Astrocyte of the hippocampus (primary cell): ENCODE data around the gene SPACA5B.
"Not testable (repeated sequence)": the region's sequence is repeated elsewhere in the genome, so short reads cannot be mapped to it uniquely, and the experiment has no call there.

ENCODE experiments used
- DNase-seq: peaks from one replicate; pipeline ENCODE4 v3.0.0; 2011; ENCODE audit warnings: low read depth, low spot score

The SPACA5B gene

DNA sequence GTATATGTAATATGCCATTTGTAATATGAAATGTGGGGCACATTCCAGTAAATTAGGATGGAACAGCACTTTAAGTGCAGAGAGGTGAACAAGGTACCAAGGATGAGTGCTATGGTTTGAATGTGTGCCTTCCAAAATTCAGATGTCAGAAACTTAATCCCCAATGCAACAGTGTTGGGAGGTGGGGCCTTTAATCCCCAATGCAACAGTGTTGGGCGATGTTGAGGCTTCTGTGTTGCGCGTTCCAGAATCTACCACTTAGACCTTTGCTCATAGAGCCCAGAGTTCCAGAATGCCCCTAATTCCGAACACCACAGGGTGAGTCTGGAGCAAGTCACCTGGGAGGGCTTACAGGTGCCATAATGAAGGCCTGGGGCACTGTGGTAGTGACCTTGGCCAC lies at the start of gene SPACA5B:
Gene SPACA5B (plus strand): TSS at position 301 of the 400 bp plus-strand sequence. CDS start 62 bp downstream, at position 363.
- DNase-seq, result not testable (repeated sequence)

- DNase-seq, result peak; percentile 61
Observed at GRCh38 chrX:48083212-48083611, 47.2 kb upstream of the SPACA5B start.

DNA sequence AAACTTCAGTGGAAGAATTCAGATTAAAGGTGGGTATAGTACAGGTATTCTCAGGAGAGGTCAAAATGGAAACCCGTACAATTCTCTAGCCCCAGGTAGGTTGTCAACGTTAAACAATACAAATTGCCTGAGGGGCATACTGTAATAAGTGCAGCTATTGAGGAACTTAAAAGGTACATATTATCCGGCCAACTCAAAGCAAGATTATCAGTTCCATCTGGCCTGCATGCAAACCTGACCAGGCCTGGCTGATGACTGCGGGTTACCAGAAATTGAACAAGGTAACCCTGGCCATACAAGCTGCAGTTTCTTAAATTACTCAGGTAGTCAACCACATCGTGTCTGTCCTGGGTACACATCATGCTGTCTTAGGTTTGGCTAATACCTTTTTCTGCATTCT lies 46.7 kb upstream of the SPACA5B start:
- DNase-seq, result no peak

DNA sequence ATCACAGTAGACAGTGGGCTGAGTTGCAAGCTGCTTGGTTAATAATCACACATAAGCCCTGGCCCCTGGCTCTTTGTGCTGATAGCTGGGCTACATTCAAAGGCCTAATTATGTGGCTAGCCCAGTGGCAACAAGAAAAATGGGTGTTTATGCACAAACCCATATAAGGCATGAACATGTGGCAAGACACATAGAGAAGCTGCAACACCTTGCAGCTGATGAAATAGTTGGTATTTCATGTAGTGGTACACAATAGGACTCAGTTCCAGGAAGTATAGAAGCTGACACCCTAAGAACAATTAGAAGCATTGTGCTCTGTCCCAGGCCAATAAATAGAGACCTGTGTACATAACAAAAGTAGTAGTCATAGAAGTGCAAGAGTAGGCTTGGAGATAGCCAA lies 44.3 kb upstream of the SPACA5B start:
- DNase-seq, result no peak

- no peak for DNase-seq
Observed at GRCh38 chrX:48090123-48090522, 40.3 kb upstream of the SPACA5B start.

DNA sequence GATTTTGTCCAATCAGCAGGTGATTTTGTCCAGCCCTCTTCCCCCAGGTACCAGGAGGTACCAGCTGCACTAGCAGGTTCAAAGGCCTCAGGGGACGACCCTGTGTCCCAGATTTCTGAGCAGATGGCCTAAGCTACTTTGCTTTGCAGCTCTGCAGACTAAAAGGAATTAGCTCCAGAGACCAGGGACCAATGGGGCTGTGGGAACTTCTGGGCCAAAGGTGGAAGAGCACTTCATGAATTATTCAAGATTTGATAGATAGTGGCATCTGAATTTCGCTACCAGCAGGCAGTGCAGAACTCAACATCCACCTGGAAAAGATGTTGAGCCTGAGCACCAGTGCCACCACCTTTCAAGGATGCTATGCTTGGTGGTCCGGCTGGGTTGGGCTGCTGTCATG lies 37.9 kb upstream of the SPACA5B start:
- DNase-seq, result not testable (repeated sequence)

- DNase-seq, result no peak
Observed at GRCh38 chrX:48101443-48101842, 29.0 kb upstream of the SPACA5B start.

DNA sequence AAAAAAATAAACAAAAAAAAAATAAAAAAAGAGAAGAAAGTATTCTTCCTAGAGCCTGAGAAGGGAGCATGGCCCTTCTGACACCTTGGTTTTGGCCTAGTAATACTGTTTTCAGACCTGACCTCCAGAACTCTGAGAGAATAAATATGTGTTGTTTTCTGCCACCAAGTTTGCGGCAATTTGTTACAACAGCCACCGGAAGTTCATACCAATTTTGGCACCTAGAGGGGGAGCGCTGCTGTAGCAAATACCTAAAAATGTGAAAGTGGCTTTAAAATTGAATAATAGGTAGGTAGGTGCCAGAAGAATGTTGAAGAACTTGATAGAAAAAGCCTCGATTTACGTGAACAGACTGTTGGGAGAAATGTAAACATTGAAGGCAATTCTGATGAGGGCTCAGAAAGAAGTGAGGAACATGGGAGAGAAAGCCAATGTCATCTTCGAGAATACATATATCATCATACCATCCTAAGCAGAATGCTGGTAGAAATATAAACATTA lies 27.5 kb upstream of the SPACA5B start:
- no peak for DNase-seq

GRCh38 chrX:48107717-48108116 lies 22.7 kb upstream of the SPACA5B start:
- DNase-seq, result no peak

GRCh38 chrX:48125286-48125685 lies 5.1 kb upstream of the SPACA5B start:
- DNase-seq, result not testable (repeated sequence)

DNA sequence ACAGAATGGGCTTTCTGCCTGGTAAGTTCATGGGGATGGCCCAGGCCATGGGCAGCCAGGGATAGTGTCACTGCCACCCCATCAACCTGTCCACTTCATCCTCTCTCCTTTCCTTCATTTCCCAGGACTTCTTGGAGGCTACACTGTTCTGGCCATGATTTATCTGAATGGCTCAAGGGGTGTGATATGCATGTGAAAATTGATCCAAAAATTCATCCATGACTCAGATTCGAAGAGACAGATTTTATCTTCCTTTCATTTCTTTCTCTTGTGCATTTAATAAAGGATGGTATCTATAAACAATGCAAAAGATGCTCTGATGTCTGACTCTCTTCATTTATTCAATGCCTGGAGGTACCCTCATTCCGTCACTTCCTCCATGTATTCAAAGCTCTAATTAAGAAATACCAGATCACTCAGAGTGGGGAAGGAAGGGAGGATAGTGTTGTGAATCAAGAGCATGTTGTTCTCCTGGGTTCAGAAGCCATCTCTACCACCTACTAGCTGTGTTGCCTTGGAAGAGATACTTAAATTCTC lies 1.9 kb downstream of the SPACA5B start:
- not testable (repeated sequence) for DNase-seq

DNA sequence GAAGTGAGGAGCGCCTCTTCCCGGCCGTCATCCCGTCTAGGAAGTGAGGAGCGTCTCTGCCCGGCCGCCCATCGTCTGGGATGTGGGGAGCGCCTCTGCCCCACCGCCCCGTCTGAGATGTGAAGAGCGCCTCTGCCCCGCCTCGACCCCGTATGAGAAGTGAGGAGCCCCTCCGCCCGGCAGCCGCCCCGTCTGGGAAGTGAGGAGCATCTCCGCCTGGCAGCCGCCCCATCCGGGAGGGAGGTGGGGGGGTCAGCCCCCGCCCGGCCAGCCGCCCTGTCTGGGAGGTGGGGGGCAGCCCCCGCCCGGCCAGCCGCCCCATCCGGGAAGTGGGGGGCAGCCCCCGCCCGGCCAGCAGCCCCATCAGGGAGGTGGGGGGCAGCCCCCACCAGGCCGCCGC lies 8.7 kb downstream of the SPACA5B start:
- DNase-seq, result not testable (repeated sequence)

DNA sequence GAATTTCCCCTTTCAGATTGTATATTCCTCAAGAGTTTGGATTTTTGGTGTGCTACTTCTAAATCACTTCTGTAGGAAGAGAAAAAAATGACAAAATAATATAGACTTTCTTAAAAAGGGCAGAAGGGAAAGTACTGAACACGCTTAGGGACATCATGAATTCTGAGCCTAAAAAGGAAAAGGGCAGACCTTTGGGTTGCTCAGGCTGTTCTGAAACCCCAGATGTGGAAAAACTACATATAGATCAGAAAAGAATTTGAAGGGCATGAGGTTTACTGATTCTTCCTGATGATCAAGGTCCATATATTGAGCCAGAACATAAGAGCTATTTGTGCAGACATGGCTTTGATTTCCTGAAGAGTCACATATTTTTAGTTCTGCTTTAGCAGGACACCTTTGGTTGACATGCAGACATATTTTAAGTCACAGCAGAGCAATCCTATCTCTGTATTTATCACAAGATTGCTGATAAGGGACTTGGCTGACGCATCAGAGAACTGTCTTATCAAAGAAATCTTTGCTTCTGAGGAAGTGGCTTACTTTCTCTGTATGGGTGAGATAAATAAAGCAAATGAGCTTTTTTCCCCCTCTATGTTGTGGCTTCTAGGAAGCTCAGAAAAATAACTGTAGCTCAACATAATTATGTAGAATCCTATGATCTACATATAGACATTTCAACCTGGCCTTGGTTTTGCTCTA lies 11.5 kb downstream of the SPACA5B start:
- not testable (repeated sequence) for DNase-seq

- not testable (repeated sequence) for DNase-seq
Observed at GRCh38 chrX:48142697-48143096, 12.3 kb downstream of the SPACA5B start.

DNA sequence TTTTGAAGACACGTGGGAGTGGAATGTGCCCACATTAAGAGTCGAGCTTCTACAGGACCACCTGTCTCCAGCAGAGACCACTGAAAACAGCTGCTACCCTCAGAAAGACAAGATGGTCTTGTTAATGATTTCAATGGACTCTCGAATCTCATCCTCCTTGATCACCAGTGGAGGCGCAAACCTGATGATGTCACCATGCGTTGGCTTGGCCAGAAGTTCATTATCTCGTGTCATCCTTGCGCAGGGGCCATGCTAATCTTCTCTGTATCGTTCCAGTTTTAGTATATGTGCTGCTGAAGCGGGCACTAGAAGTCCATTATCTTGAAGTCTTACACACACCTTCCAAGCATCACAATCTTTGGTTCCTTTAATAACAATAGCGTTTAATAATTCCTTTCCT lies 23.3 kb downstream of the SPACA5B start:
- DNase-seq, result no peak

GRCh38 chrX:48154796-48155195 lies 24.4 kb downstream of the SPACA5B start:
- DNase-seq, result no peak

DNA sequence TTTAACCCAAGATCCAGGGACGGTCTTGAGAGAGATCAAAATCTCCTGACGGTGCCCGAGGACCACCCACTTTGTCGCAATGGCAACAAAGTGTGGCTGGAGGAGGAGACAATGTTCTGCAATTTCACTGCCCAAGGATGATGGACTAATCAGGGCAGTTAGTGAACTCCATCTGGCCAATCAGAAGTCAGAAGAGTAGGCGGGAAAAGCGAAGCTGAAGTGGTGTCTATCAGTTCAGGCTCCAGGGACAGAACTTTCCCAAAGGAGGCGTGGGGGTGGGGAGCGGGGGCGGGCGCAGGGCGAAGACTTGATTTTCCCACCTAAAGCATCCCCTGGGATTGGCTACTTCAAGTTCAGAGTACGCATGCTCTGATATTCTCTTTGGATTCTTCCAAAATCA lies 25.6 kb downstream of the SPACA5B start:
- no peak for DNase-seq

GRCh38 chrX:48165241-48165640 lies 34.8 kb downstream of the SPACA5B start:
- no peak for DNase-seq

DNA sequence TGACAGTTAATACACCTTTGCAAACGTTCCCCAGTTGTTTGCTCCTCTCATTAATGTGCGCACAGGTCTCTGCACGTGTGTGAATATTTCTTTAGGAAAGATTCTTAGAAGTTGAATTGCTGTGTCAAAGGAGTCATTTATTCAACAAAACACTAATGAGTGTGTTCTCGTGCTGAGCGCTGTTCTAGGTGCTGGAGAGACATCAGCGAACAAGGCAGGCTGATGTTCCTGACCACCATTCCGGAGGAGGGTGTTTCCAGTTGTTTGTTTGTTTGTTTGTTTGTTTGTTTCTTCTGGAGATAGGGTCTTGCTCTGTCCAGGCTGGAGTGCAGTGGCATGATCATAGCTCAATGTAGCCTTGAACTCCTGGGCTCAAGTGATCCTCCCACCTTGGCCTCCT lies 35.9 kb downstream of the SPACA5B start:
- not testable (repeated sequence) for DNase-seq

DNA sequence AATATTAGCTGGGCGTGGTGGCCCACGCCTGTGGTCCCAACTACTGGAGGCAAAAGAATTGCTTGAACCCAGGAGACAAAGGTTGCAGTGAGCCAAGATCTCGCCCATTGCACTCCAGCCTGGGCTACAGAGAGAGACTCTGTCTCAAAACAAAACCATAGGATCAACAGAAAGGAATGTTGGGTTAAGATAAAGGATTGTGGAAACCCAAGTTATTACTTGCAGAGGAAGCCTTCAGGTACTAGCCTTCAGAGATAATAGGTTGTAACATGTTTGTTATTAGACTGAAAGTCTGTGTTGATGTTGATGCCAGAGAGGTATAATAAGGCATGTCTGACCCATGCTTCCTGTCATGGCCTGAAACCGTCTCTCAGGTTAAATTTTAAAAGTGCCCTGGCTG lies 49.3 kb downstream of the SPACA5B start:
- no peak for DNase-seq

- DNase-seq, result no peak
Observed at GRCh38 chrX:48180811-48181210, 50.4 kb downstream of the SPACA5B start.

GRCh38 chrX:48181882-48182281 lies 51.5 kb downstream of the SPACA5B start:
- not testable (repeated sequence) for DNase-seq
